ENCODE results near the gene EFNA3. TPM values are rescaled to one million over a fixed set of nuclear protein-coding genes. Genes with fewer than 3 reads are reported as not detected.
A peak's percentile ranks its signal among the peaks of the same experiment; 100 is the strongest.

EFNA3 gene
- total RNA-seq, 1 donor from 2014 or later, result 6.0 TPM

- peaks cover 31% of the 10 kb centered on the region for H3K4me1 Mint-ChIP-seq (ENCODE audit: low read depth)
- H3K36me3 Mint-ChIP-seq (ENCODE audit: low read depth), result no peaks in the 10 kb centered on the region
- H3K4me3 Mint-ChIP-seq (ENCODE audit: low read depth), result peak overlapping the region; percentile 82
- peak; percentile 90 for DNase-seq (ENCODE audit: low spot score)
- H3K27me3 Mint-ChIP-seq (ENCODE audit: low read depth), result peaks cover 28% of the 10 kb centered on the region
- no peaks in the 10 kb centered on the region for H3K9me3 Mint-ChIP-seq
- H3K27ac Mint-ChIP-seq, result peak overlapping the region; percentile 88
- intact Hi-C loops (cut with micrococcal nuclease), result loop anchor here (1.0 to 5.0 kb wide), 6 partner anchors 14 to 83 kb away; partner anchors contain the start of genes ADAM15, EFNA4, SLC50A1 and ZBTB7B
Measured at GRCh38 chr1:155084722-155085503, 6.3 kb downstream of the EFNA3 start.

GRCh38 chr1:155085504-155086127 lies 7.0 kb downstream of the EFNA3 start:
- Mint-ChIP-seq H3K4me1 (ENCODE audit: low read depth) (peaks cover 31% of the 10 kb centered on the region), H3K9me3 (no peaks in the 10 kb centered on the region), H3K27me3 (ENCODE audit: low read depth) (peaks cover 27% of the 10 kb centered on the region), H3K4me3 (ENCODE audit: low read depth) (peak overlapping the region; percentile 82), H3K36me3 (ENCODE audit: low read depth) (no peaks in the 10 kb centered on the region), H3K27ac (peak overlapping the region; percentile 88)
- DNase-seq (ENCODE audit: low spot score), result peak; percentile 62
- intact Hi-C loops (cut with micrococcal nuclease), result loop anchor here (2.0 kb wide), 3 partner anchors 15 to 69 kb away; partner anchors contain the start of gene SLC50A1

GRCh38 chr1:155086128-155086741 lies 7.6 kb downstream of the EFNA3 start:
- DNase-seq (ENCODE audit: low spot score), result peak; percentile 78
- no peaks in the 10 kb centered on the region for H3K36me3 Mint-ChIP-seq (ENCODE audit: low read depth)
- peak overlapping the region; percentile 76 for H3K27ac Mint-ChIP-seq
- peak overlapping the region; percentile 82 for H3K4me3 Mint-ChIP-seq (ENCODE audit: low read depth)
- H3K9me3 Mint-ChIP-seq, result no peaks in the 10 kb centered on the region
- intact Hi-C loops (cut with micrococcal nuclease), result no loop called here
- peaks cover 32% of the 10 kb centered on the region for H3K4me1 Mint-ChIP-seq (ENCODE audit: low read depth)
- H3K27me3 Mint-ChIP-seq (ENCODE audit: low read depth), result peaks cover 24% of the 10 kb centered on the region

DNA sequence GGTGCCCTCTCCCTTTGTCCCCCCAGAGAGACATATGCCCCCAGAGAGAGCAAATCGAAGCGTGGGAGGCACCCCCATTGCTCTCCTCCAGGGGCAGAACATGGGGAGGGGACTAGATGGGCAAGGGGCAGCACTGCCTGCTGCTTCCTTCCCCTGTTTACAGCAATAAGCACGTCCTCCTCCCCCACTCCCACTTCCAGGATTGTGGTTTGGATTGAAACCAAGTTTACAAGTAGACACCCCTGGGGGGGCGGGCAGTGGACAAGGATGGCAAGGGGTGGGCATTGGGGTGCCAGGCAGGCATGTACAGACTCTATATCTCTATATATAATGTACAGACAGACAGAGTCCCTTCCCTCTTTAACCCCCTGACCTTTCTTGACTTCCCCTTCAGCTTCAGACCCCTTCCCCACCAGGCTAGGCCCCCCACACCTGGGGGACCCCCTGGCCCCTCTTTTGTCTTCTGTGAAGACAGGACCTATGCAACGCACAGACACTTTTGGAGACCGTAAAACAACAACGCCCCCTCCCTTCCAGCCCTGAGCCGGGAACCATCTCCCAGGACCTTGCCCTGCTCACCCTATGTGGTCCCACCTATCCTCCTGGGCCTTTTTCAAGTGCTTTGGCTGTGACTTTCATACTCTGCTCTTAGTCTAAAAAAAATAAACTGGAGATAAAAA lies 8.4 kb downstream of the EFNA3 start:
- Mint-ChIP-seq H3K27me3 (ENCODE audit: low read depth) (peaks cover 19% of the 10 kb centered on the region), H3K4me3 (ENCODE audit: low read depth) (peak overlapping the region; percentile 5), H3K27ac (no peak overlapping the region), H3K9me3 (no peaks in the 10 kb centered on the region), H3K4me1 (ENCODE audit: low read depth) (peaks cover 29% of the 10 kb centered on the region), H3K36me3 (ENCODE audit: low read depth) (no peaks in the 10 kb centered on the region)
- intact Hi-C loops (cut with micrococcal nuclease), result no loop called here
- DNase-seq (ENCODE audit: low spot score), result no peak

DNA sequence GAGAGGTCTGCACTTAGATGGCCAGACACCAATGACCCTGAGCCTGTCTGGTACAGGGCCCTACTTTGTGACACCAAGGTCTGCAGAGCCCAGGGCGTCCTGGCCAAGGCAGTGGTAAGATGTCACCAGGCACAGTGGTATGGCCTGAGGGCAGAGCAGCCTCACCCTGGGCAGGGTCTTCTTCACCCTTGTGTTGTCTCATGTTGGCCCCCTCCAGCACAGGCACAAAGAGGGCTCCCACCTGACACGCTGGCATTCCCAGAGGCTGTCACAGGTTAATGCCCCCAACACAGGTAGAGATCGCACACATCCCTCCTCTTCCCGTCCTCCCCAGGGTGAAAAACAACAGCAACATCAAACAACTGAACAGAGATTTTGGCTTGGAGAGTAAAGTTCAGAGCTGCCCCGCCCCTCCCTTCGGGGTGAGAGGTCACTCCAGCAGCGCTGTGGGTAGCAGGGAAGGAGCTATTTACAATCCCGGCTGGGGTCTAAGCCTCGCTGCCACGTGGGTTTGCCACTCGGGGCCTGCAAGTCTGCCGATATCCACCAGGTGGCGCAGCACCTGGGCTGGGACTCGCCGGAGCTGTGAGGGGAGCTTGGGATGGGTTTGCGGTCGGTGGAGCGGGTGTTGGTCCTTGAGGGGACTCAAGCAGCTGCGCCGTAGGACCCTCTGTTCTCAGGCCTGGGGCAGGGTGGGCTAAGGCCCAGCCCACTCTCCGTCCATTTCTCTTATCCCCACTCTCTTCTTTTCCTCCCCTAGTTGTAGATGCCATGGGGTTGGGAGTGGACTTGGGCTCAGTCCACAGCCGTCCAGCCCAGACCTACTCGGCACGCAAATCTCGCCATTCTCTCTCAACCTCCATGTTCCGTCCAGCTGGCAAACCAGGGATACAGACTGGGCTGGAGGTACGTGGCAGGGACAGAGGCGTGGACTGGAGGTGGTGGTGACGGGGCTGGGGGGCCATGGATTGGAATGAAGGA lies 12.7 kb downstream of the EFNA3 start:
- intact Hi-C loops (cut with micrococcal nuclease), result loop anchor here (1.0 kb wide), 1 partner anchor 77 kb away; no protein-coding TSS in a partner anchor
- peaks cover 20% of the 10 kb centered on the region for H3K27me3 Mint-ChIP-seq (ENCODE audit: low read depth)
- no peaks in the 10 kb centered on the region for H3K9me3 Mint-ChIP-seq
- H3K36me3 Mint-ChIP-seq (ENCODE audit: low read depth), result no peaks in the 10 kb centered on the region
- peak; percentile 70 for DNase-seq (ENCODE audit: low spot score)
- H3K27ac Mint-ChIP-seq, result no peak overlapping the region
- peaks cover 5% of the 10 kb centered on the region for H3K4me1 Mint-ChIP-seq (ENCODE audit: low read depth)
- no peak overlapping the region for H3K4me3 Mint-ChIP-seq (ENCODE audit: low read depth)

DNA sequence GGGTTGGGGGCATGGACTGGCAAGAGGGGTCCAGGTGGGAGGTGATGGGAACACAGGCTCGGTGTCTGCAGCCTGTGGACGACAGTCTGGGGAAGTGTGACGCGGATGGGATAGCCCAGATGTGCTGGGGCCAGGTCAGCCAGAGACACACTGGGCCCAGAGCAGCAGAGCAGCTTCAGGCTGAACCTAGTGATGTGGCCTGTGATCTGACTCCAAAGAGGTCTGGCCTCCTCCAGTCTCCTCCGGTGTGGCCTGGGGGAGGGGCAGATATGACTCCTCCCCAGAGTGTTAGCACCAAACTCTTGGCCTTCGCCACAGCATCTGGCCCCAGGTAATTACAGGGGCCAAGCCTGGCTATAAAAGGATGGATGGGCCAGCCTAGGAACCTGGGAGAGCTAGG lies 13.5 kb downstream of the EFNA3 start:
- Mint-ChIP-seq H3K4me3 (ENCODE audit: low read depth) (no peak overlapping the region), H3K9me3 (no peaks in the 10 kb centered on the region), H3K4me1 (ENCODE audit: low read depth) (peaks cover 5% of the 10 kb centered on the region), H3K27me3 (ENCODE audit: low read depth) (peaks cover 22% of the 10 kb centered on the region), H3K36me3 (ENCODE audit: low read depth) (no peaks in the 10 kb centered on the region), H3K27ac (no peak overlapping the region)
- intact Hi-C loops (cut with micrococcal nuclease), result no loop called here
- no peak for DNase-seq (ENCODE audit: low spot score)

GRCh38 chr1:155092641-155093040 lies 14.0 kb downstream of the EFNA3 start:
- Mint-ChIP-seq H3K9me3 (no peaks in the 10 kb centered on the region), H3K36me3 (ENCODE audit: low read depth) (no peaks in the 10 kb centered on the region), H3K27me3 (ENCODE audit: low read depth) (peaks cover 22% of the 10 kb centered on the region), H3K27ac (no peak overlapping the region), H3K4me3 (ENCODE audit: low read depth) (no peak overlapping the region), H3K4me1 (ENCODE audit: low read depth) (peaks cover 5% of the 10 kb centered on the region)
- intact Hi-C loops (cut with micrococcal nuclease), result no loop called here
- no peak for DNase-seq (ENCODE audit: low spot score)

GRCh38 chr1:155093911-155094621 lies 15.4 kb downstream of the EFNA3 start:
- intact Hi-C loops (cut with micrococcal nuclease), result no loop called here

DNA sequence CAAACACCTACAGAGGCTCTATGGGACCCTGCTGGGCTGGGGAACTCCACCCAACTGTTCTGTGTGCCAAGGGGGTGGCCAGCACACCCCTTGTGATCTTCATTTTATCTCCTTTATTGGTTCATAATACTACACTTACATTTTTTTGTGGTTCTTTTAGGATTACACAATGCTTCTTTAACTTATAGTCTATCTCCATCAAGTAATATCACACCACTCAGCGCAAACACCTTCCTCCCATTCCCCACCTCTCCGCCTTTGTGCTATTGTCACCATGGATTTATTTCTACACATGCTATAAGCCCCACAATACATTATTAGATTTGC lies 15.9 kb downstream of the EFNA3 start:
- intact Hi-C loops (cut with micrococcal nuclease), result no loop called here
- Mint-ChIP-seq H3K27me3 (ENCODE audit: low read depth) (peaks cover 24% of the 10 kb centered on the region), H3K27ac (no peak overlapping the region), H3K9me3 (no peaks in the 10 kb centered on the region), H3K4me1 (ENCODE audit: low read depth) (peaks cover 5% of the 10 kb centered on the region), H3K36me3 (ENCODE audit: low read depth) (no peaks in the 10 kb centered on the region), H3K4me3 (ENCODE audit: low read depth) (no peak overlapping the region)
- no peak for DNase-seq (ENCODE audit: low spot score)

More at GRCh38 chr1:155093911-155094621, 15.4 kb downstream of the EFNA3 start:
- Mint-ChIP-seq H3K27ac (no peak overlapping the region), H3K4me1 (ENCODE audit: low read depth) (peaks cover 5% of the 10 kb centered on the region), H3K9me3 (no peaks in the 10 kb centered on the region), H3K4me3 (ENCODE audit: low read depth) (no peak overlapping the region), H3K36me3 (ENCODE audit: low read depth) (no peaks in the 10 kb centered on the region), H3K27me3 (ENCODE audit: low read depth) (peaks cover 24% of the 10 kb centered on the region)
- no peak for DNase-seq (ENCODE audit: low spot score)

DNA sequence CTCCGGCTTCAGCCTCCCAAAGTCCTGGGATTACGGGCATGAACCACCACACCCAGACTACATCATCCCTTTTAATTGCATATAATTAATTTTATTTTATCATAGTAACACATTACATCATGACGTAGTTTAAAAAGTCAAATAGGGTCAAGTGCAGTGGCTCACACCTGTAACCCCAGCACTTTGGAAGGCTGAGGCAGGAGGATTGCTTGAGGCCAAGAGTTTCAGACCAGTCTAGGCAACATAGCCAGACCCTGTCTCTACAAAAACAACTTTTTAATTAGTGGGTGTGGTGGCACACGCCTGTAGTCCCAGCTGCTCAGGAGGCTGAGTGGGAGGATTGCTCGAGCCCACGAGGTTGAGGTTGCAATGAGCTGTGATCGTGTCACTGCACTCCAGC lies 20.7 kb downstream of the EFNA3 start:
- DNase-seq (ENCODE audit: low spot score), result no peak
- H3K36me3 Mint-ChIP-seq (ENCODE audit: low read depth), result no peaks in the 10 kb centered on the region
- intact Hi-C loops (cut with micrococcal nuclease), result no loop called here
- H3K27me3 Mint-ChIP-seq (ENCODE audit: low read depth), result peaks cover 23% of the 10 kb centered on the region
- no peak overlapping the region for H3K4me3 Mint-ChIP-seq (ENCODE audit: low read depth)
- no peak overlapping the region for H3K27ac Mint-ChIP-seq
- no peaks in the 10 kb centered on the region for H3K9me3 Mint-ChIP-seq
- H3K4me1 Mint-ChIP-seq (ENCODE audit: low read depth), result no peaks in the 10 kb centered on the region

GRCh38 chr1:155103325-155103724 lies 24.7 kb downstream of the EFNA3 start:
- Mint-ChIP-seq H3K9me3 (no peaks in the 10 kb centered on the region), H3K4me3 (ENCODE audit: low read depth) (no peak overlapping the region), H3K36me3 (ENCODE audit: low read depth) (no peaks in the 10 kb centered on the region), H3K27ac (no peak overlapping the region), H3K27me3 (ENCODE audit: low read depth) (peaks cover 11% of the 10 kb centered on the region), H3K4me1 (ENCODE audit: low read depth) (no peaks in the 10 kb centered on the region)
- no peak for DNase-seq (ENCODE audit: low spot score)
- intact Hi-C loops (cut with micrococcal nuclease), result no loop called here

Data from activated T-helper 2 cell treated with anti-CD3 and anti-CD28 coated beads, Interferon-gamma antibody, Interleukin-2, Interleukin-4, amounts not matched to agents 10 μg/mL and 5 μg/mL and 100 μg/mL, durations not matched to agents 14 hours and 24 hours and 36 hours (primary cell).